SW 1271 (cell line): ENCODE measurements around the gene MRPL42.
"Not testable (repeated sequence)": the region's sequence is repeated elsewhere in the genome, so short reads cannot be mapped to it uniquely, and the experiment has no call there.

Experiments
- DNase-seq, 2 experiments: peaks; one replicate each; lab custom pipeline; 2025; lab: John Stamatoyannopoulos, UW

The MRPL42 gene

GRCh38 chr12:93467351-93468007, at the start of gene MRPL42:
Gene MRPL42, plus strand, starts transcription at chr12:93467514. Its CDS starts 1,772 bp downstream, at chr12:93469286.
- DNase-seq = peak; percentile 59 to 89

GRCh38 chr12:93417967-93418480, 49.3 kb upstream of the MRPL42 start:
- no peak for DNase-seq

- peak in 1 of 2 experiments; percentile 65 for DNase-seq
Measured at GRCh38 chr12:93419388-93420034, 47.8 kb upstream of the MRPL42 start.

GRCh38 chr12:93422050-93422449, 45.3 kb upstream of the MRPL42 start:
- no peak for DNase-seq

GRCh38 chr12:93425736-93426411, 41.4 kb upstream of the MRPL42 start:
- DNase-seq = no peak

GRCh38 chr12:93426412-93426805, 40.9 kb upstream of the MRPL42 start:
- no peak for DNase-seq

- no peak for DNase-seq
Measured at GRCh38 chr12:93427779-93428564, 39.3 kb upstream of the MRPL42 start.

- no peak for DNase-seq
Measured at GRCh38 chr12:93429448-93429847, 37.9 kb upstream of the MRPL42 start.

GRCh38 chr12:93429852-93430251, 37.5 kb upstream of the MRPL42 start:
- no peak for DNase-seq

- no peak for DNase-seq
Measured at GRCh38 chr12:93430280-93430679, 37.0 kb upstream of the MRPL42 start.

- not testable (repeated sequence) for DNase-seq
Measured at GRCh38 chr12:93432031-93432430, 35.3 kb upstream of the MRPL42 start.

GRCh38 chr12:93434256-93434865, 33.0 kb upstream of the MRPL42 start:
- DNase-seq = no peak

GRCh38 chr12:93438266-93439050, 28.9 kb upstream of the MRPL42 start:
- no peak for DNase-seq

GRCh38 chr12:93440043-93440835, 27.1 kb upstream of the MRPL42 start:
- no peak for DNase-seq

GRCh38 chr12:93441081-93441616, 26.2 kb upstream of the MRPL42 start:
- DNase-seq = no peak

GRCh38 chr12:93441617-93442410, 25.5 kb upstream of the MRPL42 start, which contains the start of gene UBE2N:
Gene UBE2N, minus strand, starts transcription at chr12:93441947. Its CDS starts 63 bp downstream, at chr12:93441884.
- peak; percentile 87 to 91 for DNase-seq

GRCh38 chr12:93442411-93443340, 24.6 kb upstream of the MRPL42 start:
- DNase-seq = peak in 1 of 2 experiments; percentile 60

GRCh38 chr12:93443576-93443975, 23.7 kb upstream of the MRPL42 start:
- no peak for DNase-seq
